Measurements from ENCODE around the gene C1QTNF9. TPM values are rescaled to one million over a fixed set of nuclear protein-coding genes. Genes with fewer than 3 reads are reported as not detected.
"Not testable (repeated sequence)": the region's sequence is repeated elsewhere in the genome, so short reads cannot be mapped to it uniquely, and the experiment has no call there.

The C1QTNF9 gene
- polyA plus RNA-seq, 1 experiment = not detected

DNA sequence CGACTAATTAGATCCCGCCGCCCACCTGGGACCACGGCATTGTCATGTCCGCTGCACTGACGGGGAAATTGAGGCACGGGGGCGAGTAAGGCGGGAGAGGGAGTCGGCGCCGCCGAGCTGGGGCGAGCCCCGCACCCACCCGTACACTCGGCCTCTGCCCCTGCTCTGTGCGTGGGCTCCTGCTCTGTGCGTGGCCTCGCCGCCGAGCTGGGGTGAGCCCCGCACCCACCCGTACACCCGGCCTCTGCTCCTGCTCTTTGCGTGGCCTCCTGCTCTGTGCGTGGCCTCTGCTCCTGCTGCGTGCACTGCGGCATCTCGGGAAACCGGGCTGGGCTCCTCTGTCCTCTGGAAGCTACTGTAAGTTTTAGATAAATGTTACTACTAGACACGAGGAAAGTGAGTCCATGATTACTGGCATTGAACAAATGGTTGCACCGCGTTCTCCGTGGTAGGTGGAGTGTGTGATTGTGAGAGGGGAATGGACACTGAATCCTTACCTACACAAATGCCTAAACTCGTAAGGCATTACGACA, 826 bp upstream of the C1QTNF9 start:
- POLR2A ChIA-PET = no interaction called here
- CTCF ChIA-PET = no interaction called here
- TF ChIP-seq, protein P1, sequence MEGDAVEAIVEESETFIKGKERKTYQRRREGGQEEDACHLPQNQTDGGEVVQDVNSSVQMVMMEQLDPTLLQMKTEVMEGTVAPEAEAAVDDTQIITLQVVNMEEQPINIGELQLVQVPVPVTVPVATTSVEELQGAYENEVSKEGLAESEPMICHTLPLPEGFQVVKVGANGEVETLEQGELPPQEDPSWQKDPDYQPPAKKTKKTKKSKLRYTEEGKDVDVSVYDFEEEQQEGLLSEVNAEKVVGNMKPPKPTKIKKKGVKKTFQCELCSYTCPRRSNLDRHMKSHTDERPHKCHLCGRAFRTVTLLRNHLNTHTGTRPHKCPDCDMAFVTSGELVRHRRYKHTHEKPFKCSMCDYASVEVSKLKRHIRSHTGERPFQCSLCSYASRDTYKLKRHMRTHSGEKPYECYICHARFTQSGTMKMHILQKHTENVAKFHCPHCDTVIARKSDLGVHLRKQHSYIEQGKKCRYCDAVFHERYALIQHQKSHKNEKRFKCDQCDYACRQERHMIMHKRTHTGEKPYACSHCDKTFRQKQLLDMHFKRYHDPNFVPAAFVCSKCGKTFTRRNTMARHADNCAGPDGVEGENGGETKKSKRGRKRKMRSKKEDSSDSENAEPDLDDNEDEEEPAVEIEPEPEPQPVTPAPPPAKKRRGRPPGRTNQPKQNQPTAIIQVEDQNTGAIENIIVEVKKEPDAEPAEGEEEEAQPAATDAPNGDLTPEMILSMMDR (IDR thresholded peaks at IDR 0.05; ENCODE audit: insufficient read depth, low read depth, low read length) = no peak
- Histone ChIP-seq H3K4me3 (ENCODE audit: low read depth, low read length) (no peak overlapping the region), H3K27me3 (ENCODE audit: control insufficient read depth, insufficient read depth, low read length) (no peaks in the 10 kb centered on the region), H3K36me3 (ENCODE audit: control insufficient read depth, insufficient read depth, low read length) (no peaks in the 10 kb centered on the region; the same call in 1 of the 2 replicates)
- no peak for DNase-seq (ENCODE audit: low read depth)

DNA sequence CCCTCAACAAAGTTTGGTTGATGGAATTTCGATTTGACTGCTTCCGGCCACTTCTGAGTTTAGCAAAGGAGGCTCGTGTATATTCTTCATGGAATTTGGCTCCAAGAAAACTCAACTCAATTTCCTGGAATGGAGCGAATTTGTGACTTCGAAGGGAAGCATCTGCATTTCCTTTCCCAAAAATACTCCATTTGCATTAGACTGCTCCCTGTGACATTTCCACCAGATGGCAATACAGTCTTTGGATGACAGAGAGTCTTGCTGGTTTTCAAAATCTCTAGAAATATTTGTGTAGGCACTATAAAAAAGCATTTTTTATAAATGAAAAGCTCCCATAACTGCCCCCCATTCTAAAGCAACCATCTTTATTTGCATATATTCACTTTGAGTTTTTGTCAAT, 4.1 kb downstream of the C1QTNF9 start:
- H3K27me3 ChIP-seq (ENCODE audit: control insufficient read depth, insufficient read depth, low read length) = 0 out of 2 replicates have a peak, but pooled peaks cover 3% of the 10 kb centered on the region
- H3K4me3 ChIP-seq (ENCODE audit: low read depth, low read length) = no peak overlapping the region
- TF ChIP-seq, protein P1 (IDR thresholded peaks at IDR 0.05; ENCODE audit: insufficient read depth, low read depth, low read length) = peak; percentile 26; the same call in 1 of the 2 replicates
- POLR2A ChIA-PET = no interaction called here
- no peak for DNase-seq (ENCODE audit: low read depth)
- CTCF ChIA-PET = interaction anchor here (0.6 kb wide), 1 partner anchor 40 kb away, joined by 3 read pairs; no protein-coding TSS in a partner anchor
- H3K36me3 ChIP-seq (ENCODE audit: control insufficient read depth, insufficient read depth, low read length) = no peaks in the 10 kb centered on the region

DNA sequence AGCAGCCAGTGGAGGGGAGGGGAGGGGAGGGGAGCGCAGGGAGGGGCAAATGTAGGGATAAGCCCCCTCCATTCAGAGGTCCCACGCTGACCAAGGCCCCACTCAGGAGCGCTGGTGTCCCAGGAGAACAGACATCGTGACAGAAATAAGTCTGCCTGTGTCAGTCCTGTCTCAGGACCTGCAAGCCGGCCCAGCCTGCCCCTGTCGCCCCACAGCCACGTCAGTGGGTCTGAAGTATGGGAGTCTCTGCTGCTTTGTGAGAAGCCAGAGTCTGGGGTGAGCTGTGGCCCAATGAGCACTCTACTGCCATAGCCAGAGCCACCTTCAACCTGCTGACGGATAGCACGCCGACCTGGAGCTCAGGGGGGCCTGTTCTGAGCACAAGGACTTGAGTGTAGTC, 8.5 kb downstream of the C1QTNF9 start:
- H3K4me3 ChIP-seq (ENCODE audit: low read depth, low read length); H3K36me3 ChIP-seq (ENCODE audit: control insufficient read depth, insufficient read depth, low read length); POLR2A ChIA-PET; CTCF ChIA-PET; DNase-seq (ENCODE audit: low read depth); H3K27me3 ChIP-seq (ENCODE audit: control insufficient read depth, insufficient read depth, low read length): not testable (repeated sequence)

DNA sequence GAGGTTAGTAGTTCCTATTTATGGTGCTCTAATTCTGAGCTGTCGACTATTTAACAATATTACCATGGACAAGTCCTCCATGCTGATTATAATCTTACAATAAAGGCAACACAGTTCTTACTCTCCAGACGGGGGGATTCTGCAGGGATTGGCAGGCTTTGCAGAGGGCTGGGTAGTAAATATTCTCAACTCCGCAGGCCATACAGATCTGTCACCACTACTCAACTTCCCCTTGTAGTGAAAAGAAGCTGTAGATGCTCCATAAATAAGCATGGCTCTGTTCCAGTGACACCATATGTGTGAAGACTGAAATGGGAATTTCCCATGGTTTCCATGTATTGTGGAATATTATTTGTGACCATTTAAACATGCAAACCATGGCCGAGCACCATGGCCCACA, 9.5 kb downstream of the C1QTNF9 start:
- H3K36me3 ChIP-seq (ENCODE audit: control insufficient read depth, insufficient read depth, low read length); CTCF ChIA-PET; DNase-seq (ENCODE audit: low read depth); POLR2A ChIA-PET; H3K27me3 ChIP-seq (ENCODE audit: control insufficient read depth, insufficient read depth, low read length); H3K4me3 ChIP-seq (ENCODE audit: low read depth, low read length): not testable (repeated sequence)

DNA sequence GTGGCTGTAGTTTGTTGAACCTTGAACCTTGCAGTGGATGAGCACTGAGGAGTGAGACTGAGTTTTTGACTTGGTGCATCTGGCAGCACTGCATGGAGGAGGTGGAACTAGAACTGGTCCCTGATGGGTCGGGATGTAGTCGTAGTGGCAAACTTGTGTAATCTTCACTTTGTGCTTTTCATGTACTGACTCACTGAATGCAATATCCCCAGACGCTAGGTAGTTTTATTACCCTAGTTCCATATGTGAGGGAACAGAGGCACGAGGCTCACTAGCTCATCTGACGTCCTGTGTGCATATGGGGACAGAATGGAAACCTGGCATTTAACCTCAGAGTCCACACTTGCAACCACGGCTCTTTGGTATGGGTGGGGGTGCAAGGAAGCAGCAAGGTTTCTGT, 10.3 kb downstream of the C1QTNF9 start:
- H3K27me3 ChIP-seq (ENCODE audit: control insufficient read depth, insufficient read depth, low read length); H3K36me3 ChIP-seq (ENCODE audit: control insufficient read depth, insufficient read depth, low read length); POLR2A ChIA-PET; DNase-seq (ENCODE audit: low read depth); CTCF ChIA-PET; H3K4me3 ChIP-seq (ENCODE audit: low read depth, low read length): not testable (repeated sequence)

DNA sequence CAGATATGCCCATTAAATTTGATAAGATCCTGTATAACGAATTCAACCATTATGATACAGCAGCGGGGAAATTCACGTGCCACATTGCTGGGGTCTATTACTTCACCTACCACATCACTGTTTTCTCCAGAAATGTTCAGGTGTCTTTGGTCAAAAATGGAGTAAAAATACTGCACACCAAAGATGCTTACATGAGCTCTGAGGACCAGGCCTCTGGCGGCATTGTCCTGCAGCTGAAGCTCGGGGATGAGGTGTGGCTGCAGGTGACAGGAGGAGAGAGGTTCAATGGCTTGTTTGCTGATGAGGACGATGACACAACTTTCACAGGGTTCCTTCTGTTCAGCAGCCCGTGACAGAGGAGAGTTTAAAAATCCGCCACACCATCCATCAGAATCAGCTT, 12.0 kb downstream of the C1QTNF9 start:
- H3K36me3 ChIP-seq (ENCODE audit: control insufficient read depth, insufficient read depth, low read length); DNase-seq (ENCODE audit: low read depth); H3K4me3 ChIP-seq (ENCODE audit: low read depth, low read length); POLR2A ChIA-PET; H3K27me3 ChIP-seq (ENCODE audit: control insufficient read depth, insufficient read depth, low read length): not testable (repeated sequence)
- CTCF ChIA-PET = interaction anchor here (1.4 kb wide), 1 partner anchor 432 kb away, joined by 6 read pairs; the partner anchor contains the start of gene MIPEP

DNA sequence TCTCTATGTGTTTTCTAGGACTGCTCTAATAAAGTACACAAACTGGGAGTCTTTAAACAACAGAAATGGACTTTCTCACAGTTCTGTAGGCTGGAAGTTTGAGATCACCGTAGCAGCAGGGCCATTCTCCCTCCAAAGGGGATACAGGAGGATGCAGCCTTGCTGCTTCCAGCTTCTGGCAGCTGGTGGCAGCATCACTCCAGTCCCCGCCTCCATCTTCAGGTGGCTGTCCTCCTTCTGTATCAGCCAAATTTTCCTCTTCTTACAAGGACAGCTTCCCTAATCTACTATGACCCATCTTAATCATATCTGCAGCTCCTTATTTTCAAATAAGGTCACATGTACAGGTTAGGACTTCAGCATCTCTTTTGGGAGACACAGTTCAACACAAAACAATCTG, 13.1 kb downstream of the C1QTNF9 start:
- DNase-seq (ENCODE audit: low read depth); H3K27me3 ChIP-seq (ENCODE audit: control insufficient read depth, insufficient read depth, low read length); POLR2A ChIA-PET; H3K36me3 ChIP-seq (ENCODE audit: control insufficient read depth, insufficient read depth, low read length); H3K4me3 ChIP-seq (ENCODE audit: low read depth, low read length): not testable (repeated sequence)
- CTCF ChIA-PET = interaction anchor here (1.4 kb wide), 1 partner anchor 433 kb away, joined by 6 read pairs; the partner anchor contains the start of gene MIPEP

DNA sequence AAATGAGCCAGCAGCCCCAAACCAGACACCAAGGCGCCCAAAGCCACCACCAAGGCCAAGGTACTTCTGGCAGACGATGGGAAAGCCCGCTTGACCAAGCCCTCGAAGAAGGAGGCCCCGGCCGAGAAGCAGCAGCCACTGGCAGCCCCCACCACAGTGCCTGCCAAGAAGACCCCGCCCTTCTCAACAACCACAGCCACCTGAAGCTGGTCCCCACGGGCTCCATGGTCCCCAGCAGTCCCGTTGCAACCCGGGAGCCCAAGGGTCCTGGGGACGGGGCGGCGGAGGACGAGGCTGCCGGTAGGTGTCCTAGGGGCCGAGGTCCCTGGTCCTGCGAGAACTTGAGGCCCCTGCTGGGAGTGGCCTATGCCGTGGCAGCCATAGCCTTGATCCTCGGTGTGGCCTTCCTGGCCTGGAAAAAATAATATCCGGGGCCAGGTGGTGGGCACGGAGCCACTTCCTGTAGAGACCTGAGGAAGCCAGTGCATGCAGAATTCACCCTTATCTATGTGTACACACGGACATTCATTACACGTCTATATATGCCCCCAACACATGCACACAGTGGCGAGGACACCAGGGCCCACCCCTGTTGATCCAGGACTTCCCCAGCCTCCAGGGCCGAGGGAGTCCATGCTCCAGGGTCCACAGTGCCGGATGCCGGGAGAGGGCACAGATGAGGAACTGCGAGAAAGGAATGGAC, 13.8 kb downstream of the C1QTNF9 start:
- H3K27me3 ChIP-seq (ENCODE audit: control insufficient read depth, insufficient read depth, low read length) = no peaks in the 10 kb centered on the region
- CTCF ChIA-PET = no interaction called here
- no peak for DNase-seq (ENCODE audit: low read depth)
- no peaks in the 10 kb centered on the region for H3K36me3 ChIP-seq (ENCODE audit: control insufficient read depth, insufficient read depth, low read length)
- TF ChIP-seq, protein P1 (IDR thresholded peaks at IDR 0.05; ENCODE audit: insufficient read depth, low read depth, low read length) = no peak
- POLR2A ChIA-PET = no interaction called here
- no peak overlapping the region for H3K4me3 ChIP-seq (ENCODE audit: low read depth, low read length)
